CD4-positive, alpha-beta T cell treated with Interleukin-4 for 4 hours (primary cell): ENCODE data around the gene MB.
A peak's percentile ranks its signal among the peaks of the same experiment; 100 is the strongest.

Source experiments
- DNase-seq: peaks from one replicate; pipeline ENCODE4 v3.0.0-alpha.2; 2020

The MB gene

GRCh38 chr22:35593891-35594470, 23.1 kb downstream of the MB start:
- no peak for DNase-seq

- no peak for DNase-seq
Observed at GRCh38 chr22:35593071-35593890, 23.8 kb downstream of the MB start.

- DNase-seq: no peak
Observed at GRCh38 chr22:35592418-35592967, 24.6 kb downstream of the MB start.

- no peak for DNase-seq
Observed at GRCh38 chr22:35591714-35592417, 25.3 kb downstream of the MB start.

GRCh38 chr22:35590634-35591295, 26.4 kb downstream of the MB start:
- DNase-seq: no peak

GRCh38 chr22:35589756-35590093, 27.4 kb downstream of the MB start:
- no peak for DNase-seq

- DNase-seq: no peak
Observed at GRCh38 chr22:35589071-35589755, 27.9 kb downstream of the MB start.

- DNase-seq: no peak
Observed at GRCh38 chr22:35587896-35588295, 29.2 kb downstream of the MB start.

GRCh38 chr22:35587447-35587870, 29.7 kb downstream of the MB start:
- no peak for DNase-seq

- no peak for DNase-seq
Observed at GRCh38 chr22:35586771-35587170, 30.4 kb downstream of the MB start.

- peak; percentile 53 for DNase-seq
Observed at GRCh38 chr22:35582861-35583670, 34.1 kb downstream of the MB start.

- DNase-seq: no peak
Observed at GRCh38 chr22:35582218-35582860, 34.8 kb downstream of the MB start.

- DNase-seq: no peak
Observed at GRCh38 chr22:35581023-35581413, 36.1 kb downstream of the MB start.

- no peak for DNase-seq
Observed at GRCh38 chr22:35580351-35581022, 36.6 kb downstream of the MB start.

GRCh38 chr22:35578836-35579575, 38.1 kb downstream of the MB start:
- DNase-seq: no peak

- DNase-seq: no peak
Observed at GRCh38 chr22:35577799-35578659, 39.1 kb downstream of the MB start.

GRCh38 chr22:35576671-35577070, 40.5 kb downstream of the MB start:
- no peak for DNase-seq

- no peak for DNase-seq
Observed at GRCh38 chr22:35575116-35575748, 41.9 kb downstream of the MB start.
